Fibroblast of lung (primary cell): Measurements from ENCODE around the gene CCNE1.

Experiments
- CTCF ChIP-seq, 2 donors: IDR thresholded peaks in 1 of 2; conservative IDR thresholded peaks in 1 of 2; 1 replicate in 1 of 2; 2 replicates in 1 of 2; pipeline ENCODE4 v1.5.1; 2011 to 2012; ENCODE audit warnings: low read length in 2 of 2, control low read depth in 1 of 2, inconsistent platforms in 1 of 2, low read depth in 1 of 2, mild to moderate bottlenecking in 1 of 2
- EZH2 ChIP-seq: IDR thresholded peaks from 2 replicates; pipeline ENCODE4 v1.5.1; 2012; ENCODE audit warnings: low read length, control low read depth, mild to moderate bottlenecking; ENCODE audit errors: missing control alignments

GRCh38 chr19:29858621-29859020, 46.8 kb downstream of the CCNE1 start:
- no peak for TF ChIP-seq CTCF (conservative IDR thresholded peaks at IDR 0.05 in 1 of 2, IDR thresholded peaks at IDR 0.05 in 1 of 2; ENCODE audit: low read depth in 1 of 2, low read length in 2 of 2)
- no peak for TF ChIP-seq EZH2
